Panc1 (cell line): Measurements from ENCODE around the gene GFPT2. TPM values are rescaled to one million over a fixed set of nuclear protein-coding genes. Genes with fewer than 3 reads are reported as not detected.

Experiments used
- ATAC-seq: fragments of 200-7000 bp; cut with Tn5 transposase; 2 replicates; pipeline ENCODE4 v1.9.1; 2020; ENCODE audit warnings: mild to moderate bottlenecking, moderate library complexity
- BruUV-seq: library from RNA; stranded (reverse); fragments of 400-500 nt; replicated peaks from 2 replicates; lab custom pipeline; 2021; lab: Mats Ljungman, UMichigan
- CTCF ChIA-PET: fragments of 300-600 bp; sonication (Branson Sonifier 250); formaldehyde crosslinking; loops from one replicate; lab custom pipeline; 2022; ENCODE audit warnings: antibody characterized with exemption; lab: Charles Lee
- POLR2A ChIA-PET: fragments of 300-600 bp; sonication (Branson Sonifier 250); formaldehyde crosslinking; loops from one replicate; lab custom pipeline; 2022; ENCODE audit warnings: antibody characterized with exemption; lab: Charles Lee
- DNase-seq: peaks from one replicate; pipeline ENCODE4 v3.0.0-alpha.2; 2010; ENCODE audit warnings: low read depth, low spot score
- H3K27ac ChIP-seq: 2 replicates; pipeline ENCODE4 v1.5.1; 2011; ENCODE audit warnings: mild to moderate bottlenecking, low read length, inconsistent platforms
- H3K27me3 ChIP-seq: fragments of 200-500 bp; sonication (Bioruptor generic); 2 replicates; pipeline ENCODE4 v1.6.0; 2014; ENCODE audit warnings: low read length, inconsistent platforms; ENCODE audit not compliant: control insufficient read depth, insufficient read depth
- H3K36me3 ChIP-seq: fragments of 200-500 bp; sonication (Bioruptor generic); 2 replicates; pipeline ENCODE4 v1.5.1; 2014; ENCODE audit warnings: inconsistent platforms, mild to moderate bottlenecking, low read length, moderate library complexity; ENCODE audit not compliant: control insufficient read depth, insufficient read depth
- H3K4me1 ChIP-seq: 2 replicates; pipeline ENCODE4 v1.5.1; 2011; ENCODE audit warnings: inconsistent platforms, mild to moderate bottlenecking, low read length, moderate library complexity; ENCODE audit not compliant: control insufficient read depth, insufficient read depth
- H3K4me3 ChIP-seq, 2 experiments: 2 replicates each; pipeline ENCODE4 v1.5.1; 2011 to 2012; ENCODE audit warnings: low read depth in 2 of 2, low read length in 2 of 2, mild to moderate bottlenecking in 2 of 2, inconsistent platforms in 1 of 2, moderate library complexity in 1 of 2
- H3K9me3 ChIP-seq: fragments of 200-500 bp; sonication (Bioruptor generic); 2 replicates; pipeline ENCODE4 v1.5.1; 2014; ENCODE audit warnings: low read depth, mild to moderate bottlenecking, inconsistent platforms, low read length, moderate library complexity; ENCODE audit not compliant: control insufficient read depth, insufficient read depth
- POLR2AphosphoS5 ChIP-seq: IDR thresholded peaks from 2 replicates; pipeline ENCODE4 v1.6.1; 2012; ENCODE audit warnings: mild to moderate bottlenecking, low read depth, low read length, moderate library complexity
- SIN3A ChIP-seq: IDR thresholded peaks from 2 replicates; pipeline ENCODE4 v1.6.1; 2012; ENCODE audit warnings: low read depth, mild to moderate bottlenecking, low read length, moderate library complexity, borderline replicate concordance; ENCODE audit not compliant: insufficient read depth
- TCF7L2 ChIP-seq: IDR thresholded peaks from 2 replicates; pipeline ENCODE4 v1.6.1; 2011; ENCODE audit warnings: mild to moderate bottlenecking, low read depth, low read length, inconsistent platforms
- in situ Hi-C: cut with HindIII; loops from 2 replicates; pipeline ENCODE4 v1.10.0; 2016; ENCODE audit warnings: low sequenced_read_pairs, low pct_unique_long_range_greater_than_20kb
- intact Hi-C: fragments of 100-400 bp; cut with micrococcal nuclease; formaldehyde crosslinking; loops from one replicate; pipeline ENCODE4 v1.10.0; 2022; ENCODE audit not compliant: unreplicated experiment
- total RNA-seq: library from RNA; stranded (reverse); gene quantifications from one replicate; pipeline ENCODE4 v1.2.1, GENCODE V29; 2021; ENCODE audit not compliant: unreplicated experiment
- TF ChIP-seq, protein P1 (sequence below), 2 experiments: IDR thresholded peaks; 2 replicates each; pipeline ENCODE4 v1.6.1; 2011 to 2012; ENCODE audit warnings: low read depth in 2 of 2, control low read depth in 1 of 2, low read length in 1 of 2, mild to moderate bottlenecking in 1 of 2, moderate library complexity in 1 of 2; ENCODE audit not compliant: insufficient read depth in 1 of 2
- TF ChIP-seq, protein P2 (sequence below): fragments of 450-650 bp; IDR thresholded peaks from 2 replicates; pipeline ENCODE4 v1.5.1; 2017; ENCODE audit warnings: mild to moderate bottlenecking

The GFPT2 gene
- total RNA-seq, 1 experiment from 2014 or later = 2.1 TPM

DNA sequence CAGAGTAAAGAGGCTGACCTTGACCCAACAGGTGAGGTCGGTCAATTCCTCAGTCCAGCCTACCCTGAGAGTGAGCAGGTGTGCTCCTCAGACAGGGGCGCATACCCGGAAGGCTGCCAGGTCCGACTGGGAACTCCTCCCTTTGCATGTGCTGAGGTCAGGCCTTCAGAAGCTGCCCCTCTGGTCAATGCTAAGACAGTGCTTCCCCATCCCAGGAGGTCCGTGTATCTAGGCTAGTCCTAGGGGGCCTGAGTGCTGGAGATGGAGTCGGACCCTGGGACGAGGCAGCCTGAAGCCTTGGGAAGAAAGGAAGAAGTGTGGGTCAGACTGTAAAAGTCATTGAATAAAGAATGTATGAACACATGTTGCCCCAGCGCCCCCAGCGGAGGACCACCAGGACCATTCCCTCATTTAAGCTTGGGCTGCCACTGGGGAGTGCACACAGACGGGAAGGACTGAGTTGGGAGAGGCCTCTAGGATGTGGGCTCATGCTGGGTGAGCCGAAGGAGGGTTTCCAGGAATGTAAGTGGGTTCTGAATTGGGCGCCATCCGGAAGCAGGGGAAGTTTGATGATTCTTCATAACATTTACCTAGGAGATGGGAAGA, 41.0 kb upstream of the GFPT2 start:
- ATAC-seq (no peak), DNase-seq (no peak)
- Histone ChIP-seq H3K9me3 (no peaks in the 10 kb centered on the region), H3K27ac (no peak overlapping the region), H3K27me3 (no peaks in the 10 kb centered on the region), H3K4me1 (no peaks in the 10 kb centered on the region), H3K36me3 (no peaks in the 10 kb centered on the region), H3K4me3 (no peak overlapping the region)
- ChIA-PET POLR2A (no interaction called here), CTCF (no interaction called here)
- no TSS peak for BruUV-seq
- TF ChIP-seq, protein P1, sequence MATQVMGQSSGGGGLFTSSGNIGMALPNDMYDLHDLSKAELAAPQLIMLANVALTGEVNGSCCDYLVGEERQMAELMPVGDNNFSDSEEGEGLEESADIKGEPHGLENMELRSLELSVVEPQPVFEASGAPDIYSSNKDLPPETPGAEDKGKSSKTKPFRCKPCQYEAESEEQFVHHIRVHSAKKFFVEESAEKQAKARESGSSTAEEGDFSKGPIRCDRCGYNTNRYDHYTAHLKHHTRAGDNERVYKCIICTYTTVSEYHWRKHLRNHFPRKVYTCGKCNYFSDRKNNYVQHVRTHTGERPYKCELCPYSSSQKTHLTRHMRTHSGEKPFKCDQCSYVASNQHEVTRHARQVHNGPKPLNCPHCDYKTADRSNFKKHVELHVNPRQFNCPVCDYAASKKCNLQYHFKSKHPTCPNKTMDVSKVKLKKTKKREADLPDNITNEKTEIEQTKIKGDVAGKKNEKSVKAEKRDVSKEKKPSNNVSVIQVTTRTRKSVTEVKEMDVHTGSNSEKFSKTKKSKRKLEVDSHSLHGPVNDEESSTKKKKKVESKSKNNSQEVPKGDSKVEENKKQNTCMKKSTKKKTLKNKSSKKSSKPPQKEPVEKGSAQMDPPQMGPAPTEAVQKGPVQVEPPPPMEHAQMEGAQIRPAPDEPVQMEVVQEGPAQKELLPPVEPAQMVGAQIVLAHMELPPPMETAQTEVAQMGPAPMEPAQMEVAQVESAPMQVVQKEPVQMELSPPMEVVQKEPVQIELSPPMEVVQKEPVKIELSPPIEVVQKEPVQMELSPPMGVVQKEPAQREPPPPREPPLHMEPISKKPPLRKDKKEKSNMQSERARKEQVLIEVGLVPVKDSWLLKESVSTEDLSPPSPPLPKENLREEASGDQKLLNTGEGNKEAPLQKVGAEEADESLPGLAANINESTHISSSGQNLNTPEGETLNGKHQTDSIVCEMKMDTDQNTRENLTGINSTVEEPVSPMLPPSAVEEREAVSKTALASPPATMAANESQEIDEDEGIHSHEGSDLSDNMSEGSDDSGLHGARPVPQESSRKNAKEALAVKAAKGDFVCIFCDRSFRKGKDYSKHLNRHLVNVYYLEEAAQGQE (IDR thresholded peaks at IDR 0.05; ENCODE audit: insufficient read depth in 1 of 2, low read depth in 2 of 2, low read length in 1 of 2) = no peak
- TF ChIP-seq POLR2AphosphoS5 = no peak
- in situ Hi-C loops (no loop called here), intact Hi-C loops (no loop called here)

DNA sequence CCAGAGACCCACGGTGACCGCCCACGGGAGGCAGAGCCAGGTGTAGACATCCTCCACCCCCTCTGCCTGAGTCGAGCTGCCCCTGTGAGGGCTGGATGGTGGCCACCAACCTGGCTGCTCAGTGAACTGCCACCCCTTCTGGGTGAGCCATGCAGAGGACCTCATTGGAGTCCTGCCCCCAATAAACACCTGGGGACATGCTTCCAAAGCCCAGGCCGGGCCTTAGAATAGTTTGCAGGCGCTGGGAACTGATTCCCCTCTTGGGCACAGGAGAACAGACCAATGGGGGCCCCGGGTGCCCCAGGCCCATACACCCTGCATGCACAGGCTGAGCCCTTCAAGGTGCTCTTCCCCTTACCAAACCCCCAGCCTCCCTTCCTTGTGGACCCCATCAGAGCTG, 38.1 kb upstream of the GFPT2 start:
- Histone ChIP-seq H3K27me3 (no peaks in the 10 kb centered on the region), H3K9me3 (no peaks in the 10 kb centered on the region), H3K36me3 (no peaks in the 10 kb centered on the region), H3K27ac (no peak overlapping the region), H3K4me1 (no peaks in the 10 kb centered on the region), H3K4me3 (no peak overlapping the region)
- TF ChIP-seq TCF7L2 (no peak), SIN3A (no peak), POLR2AphosphoS5 (no peak)
- TF ChIP-seq, protein P1 (IDR thresholded peaks at IDR 0.05; ENCODE audit: insufficient read depth in 1 of 2, low read depth in 2 of 2, low read length in 1 of 2) = no peak
- TF ChIP-seq, protein P2, sequence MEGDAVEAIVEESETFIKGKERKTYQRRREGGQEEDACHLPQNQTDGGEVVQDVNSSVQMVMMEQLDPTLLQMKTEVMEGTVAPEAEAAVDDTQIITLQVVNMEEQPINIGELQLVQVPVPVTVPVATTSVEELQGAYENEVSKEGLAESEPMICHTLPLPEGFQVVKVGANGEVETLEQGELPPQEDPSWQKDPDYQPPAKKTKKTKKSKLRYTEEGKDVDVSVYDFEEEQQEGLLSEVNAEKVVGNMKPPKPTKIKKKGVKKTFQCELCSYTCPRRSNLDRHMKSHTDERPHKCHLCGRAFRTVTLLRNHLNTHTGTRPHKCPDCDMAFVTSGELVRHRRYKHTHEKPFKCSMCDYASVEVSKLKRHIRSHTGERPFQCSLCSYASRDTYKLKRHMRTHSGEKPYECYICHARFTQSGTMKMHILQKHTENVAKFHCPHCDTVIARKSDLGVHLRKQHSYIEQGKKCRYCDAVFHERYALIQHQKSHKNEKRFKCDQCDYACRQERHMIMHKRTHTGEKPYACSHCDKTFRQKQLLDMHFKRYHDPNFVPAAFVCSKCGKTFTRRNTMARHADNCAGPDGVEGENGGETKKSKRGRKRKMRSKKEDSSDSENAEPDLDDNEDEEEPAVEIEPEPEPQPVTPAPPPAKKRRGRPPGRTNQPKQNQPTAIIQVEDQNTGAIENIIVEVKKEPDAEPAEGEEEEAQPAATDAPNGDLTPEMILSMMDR = no peak
- in situ Hi-C loops = no loop called here
- ChIA-PET CTCF (no interaction called here), POLR2A (no interaction called here)
- intact Hi-C loops = no loop called here
- BruUV-seq = no TSS peak
- DNase-seq = no peak
- ATAC-seq = no peak
